ENCODE data around the gene PRUNE2.
"Not testable (repeated sequence)": the region's sequence is repeated elsewhere in the genome, so short reads cannot be mapped to it uniquely, and the experiment has no call there.

Gene PRUNE2, protein sequence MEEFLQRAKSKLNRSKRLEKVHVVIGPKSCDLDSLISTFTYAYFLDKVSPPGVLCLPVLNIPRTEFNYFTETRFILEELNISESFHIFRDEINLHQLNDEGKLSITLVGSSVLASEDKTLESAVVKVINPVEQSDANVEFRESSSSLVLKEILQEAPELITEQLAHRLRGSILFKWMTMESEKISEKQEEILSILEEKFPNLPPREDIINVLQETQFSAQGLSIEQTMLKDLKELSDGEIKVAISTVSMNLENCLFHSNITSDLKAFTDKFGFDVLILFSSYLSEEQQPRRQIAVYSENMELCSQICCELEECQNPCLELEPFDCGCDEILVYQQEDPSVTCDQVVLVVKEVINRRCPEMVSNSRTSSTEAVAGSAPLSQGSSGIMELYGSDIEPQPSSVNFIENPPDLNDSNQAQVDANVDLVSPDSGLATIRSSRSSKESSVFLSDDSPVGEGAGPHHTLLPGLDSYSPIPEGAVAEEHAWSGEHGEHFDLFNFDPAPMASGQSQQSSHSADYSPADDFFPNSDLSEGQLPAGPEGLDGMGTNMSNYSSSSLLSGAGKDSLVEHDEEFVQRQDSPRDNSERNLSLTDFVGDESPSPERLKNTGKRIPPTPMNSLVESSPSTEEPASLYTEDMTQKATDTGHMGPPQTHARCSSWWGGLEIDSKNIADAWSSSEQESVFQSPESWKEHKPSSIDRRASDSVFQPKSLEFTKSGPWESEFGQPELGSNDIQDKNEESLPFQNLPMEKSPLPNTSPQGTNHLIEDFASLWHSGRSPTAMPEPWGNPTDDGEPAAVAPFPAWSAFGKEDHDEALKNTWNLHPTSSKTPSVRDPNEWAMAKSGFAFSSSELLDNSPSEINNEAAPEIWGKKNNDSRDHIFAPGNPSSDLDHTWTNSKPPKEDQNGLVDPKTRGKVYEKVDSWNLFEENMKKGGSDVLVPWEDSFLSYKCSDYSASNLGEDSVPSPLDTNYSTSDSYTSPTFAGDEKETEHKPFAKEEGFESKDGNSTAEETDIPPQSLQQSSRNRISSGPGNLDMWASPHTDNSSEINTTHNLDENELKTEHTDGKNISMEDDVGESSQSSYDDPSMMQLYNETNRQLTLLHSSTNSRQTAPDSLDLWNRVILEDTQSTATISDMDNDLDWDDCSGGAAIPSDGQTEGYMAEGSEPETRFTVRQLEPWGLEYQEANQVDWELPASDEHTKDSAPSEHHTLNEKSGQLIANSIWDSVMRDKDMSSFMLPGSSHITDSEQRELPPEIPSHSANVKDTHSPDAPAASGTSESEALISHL (N-terminal part only)

DNA sequence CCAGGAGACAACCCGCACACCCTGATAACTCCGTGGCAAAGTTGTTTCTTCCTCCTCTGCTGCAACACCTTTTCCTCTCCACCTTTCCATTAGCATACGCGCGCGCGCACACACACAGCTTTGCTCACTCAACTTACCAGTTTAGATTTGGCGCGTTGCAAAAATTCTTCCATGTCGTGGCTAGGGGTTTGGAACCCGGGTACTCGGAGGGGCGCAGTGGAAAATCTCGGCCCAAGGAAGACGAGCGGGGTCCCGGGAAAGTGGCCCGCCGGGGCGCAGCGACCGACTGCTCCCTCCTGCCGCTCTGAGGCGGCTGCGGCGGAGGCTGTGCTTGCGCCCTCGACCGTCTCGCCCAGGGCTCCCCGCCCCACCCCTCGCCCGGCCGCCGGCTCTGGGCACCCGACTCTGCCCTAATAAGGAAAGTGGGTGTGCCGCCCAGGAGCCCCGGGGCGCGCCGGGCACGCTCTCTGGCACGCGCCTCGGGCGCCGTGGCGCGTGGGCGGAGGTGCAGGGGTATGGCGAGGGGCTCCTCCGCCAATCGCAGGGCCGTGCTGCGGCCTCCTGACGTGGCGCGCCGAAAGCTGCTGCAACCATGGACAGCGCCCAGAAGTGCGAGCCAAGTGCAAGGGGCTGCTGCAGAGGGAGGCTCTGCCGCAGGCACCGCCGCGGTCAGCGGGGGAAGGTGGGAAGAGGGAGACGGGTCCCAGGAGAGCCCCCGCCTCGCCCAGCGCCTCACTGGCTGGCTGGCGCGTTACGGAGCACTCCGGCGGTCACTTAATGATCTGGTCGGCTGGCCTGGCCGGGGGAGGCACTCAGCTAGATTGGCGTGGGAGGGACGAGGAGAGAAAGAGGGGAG, at the start of gene PRUNE2:
Gene PRUNE2 (minus strand): TSS at position 324 of the 856 bp plus-strand sequence. CDS start 151 bp downstream, at position 173.
- peak; percentile 17 for DNase-seq

DNA sequence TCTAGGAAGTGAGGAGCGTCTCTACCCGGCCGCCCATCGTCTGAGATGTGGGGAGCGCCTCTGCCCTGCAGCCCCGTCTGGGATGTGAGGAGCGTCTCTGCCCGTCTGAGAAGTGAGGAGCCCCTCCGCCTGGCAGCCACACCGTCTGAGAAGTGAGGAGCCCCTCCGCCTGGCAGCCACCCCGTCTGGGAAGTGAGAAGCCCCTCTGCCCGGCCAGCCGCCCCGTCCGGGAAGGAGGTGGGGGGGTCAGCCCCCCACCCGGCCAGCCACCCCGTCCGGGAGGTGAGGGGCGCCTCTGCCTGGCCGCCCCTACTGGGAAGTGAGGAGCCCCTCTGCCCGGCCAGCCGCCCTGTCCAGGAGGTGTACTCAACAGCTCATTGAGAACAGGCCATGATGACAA, 49.5 kb upstream of the PRUNE2 start:
- not testable (repeated sequence) for DNase-seq

DNA sequence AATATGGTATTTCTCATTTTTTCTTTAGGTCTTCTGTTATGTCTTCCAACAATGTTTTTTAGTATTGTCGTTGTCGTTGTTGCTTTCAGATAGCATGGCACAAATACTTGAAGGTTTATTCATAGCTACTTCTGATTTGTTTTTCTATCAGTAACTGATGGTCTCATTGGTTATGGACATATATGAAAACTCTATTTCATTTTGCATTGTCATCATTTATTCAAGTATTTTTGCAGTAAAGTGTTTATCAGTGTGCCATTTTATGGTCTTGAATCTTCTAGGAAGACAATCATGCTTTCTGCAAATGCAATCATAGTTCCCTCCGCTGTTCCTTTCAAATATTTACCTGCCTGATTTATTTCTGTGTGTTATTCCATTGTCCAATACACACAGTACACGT, 44.0 kb upstream of the PRUNE2 start:
- no peak for DNase-seq

DNA sequence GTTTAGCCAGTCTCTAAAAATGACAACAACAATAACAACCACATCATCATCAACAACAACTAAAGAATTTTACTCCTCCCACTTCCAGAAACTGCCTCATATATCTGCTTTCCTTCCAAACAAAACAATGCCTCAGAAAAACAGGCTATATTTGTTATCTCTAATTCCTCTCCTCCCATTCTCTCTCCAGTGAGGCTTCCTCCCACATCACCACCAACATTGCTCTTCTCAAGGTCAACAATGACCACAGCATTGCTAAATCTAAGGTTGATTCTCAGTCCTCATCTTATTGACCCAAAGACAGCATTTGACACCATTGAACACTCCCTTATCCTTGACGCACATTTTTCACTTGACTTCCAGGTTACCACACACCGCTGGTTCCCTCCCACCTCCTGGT, 38.1 kb upstream of the PRUNE2 start:
- no peak for DNase-seq

DNA sequence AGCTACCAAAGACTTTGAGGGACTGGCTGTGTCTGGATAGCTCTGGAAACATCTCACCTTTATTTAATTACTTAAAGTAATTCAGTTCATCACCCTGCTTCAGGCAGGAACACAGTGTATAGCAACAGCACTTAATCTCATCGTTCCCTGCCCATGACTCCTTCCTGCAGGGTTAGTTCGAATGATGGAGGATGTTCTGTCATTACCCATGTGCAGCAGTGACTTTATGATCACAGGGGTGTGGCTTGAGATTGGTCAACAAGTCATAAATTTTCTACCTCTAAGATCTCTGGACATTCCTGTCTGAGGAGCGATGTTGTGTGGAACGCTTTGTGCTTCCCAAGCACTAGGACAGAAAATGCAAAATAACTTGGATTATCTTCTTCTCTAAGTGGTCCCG, 37.1 kb upstream of the PRUNE2 start:
- no peak for DNase-seq

DNA sequence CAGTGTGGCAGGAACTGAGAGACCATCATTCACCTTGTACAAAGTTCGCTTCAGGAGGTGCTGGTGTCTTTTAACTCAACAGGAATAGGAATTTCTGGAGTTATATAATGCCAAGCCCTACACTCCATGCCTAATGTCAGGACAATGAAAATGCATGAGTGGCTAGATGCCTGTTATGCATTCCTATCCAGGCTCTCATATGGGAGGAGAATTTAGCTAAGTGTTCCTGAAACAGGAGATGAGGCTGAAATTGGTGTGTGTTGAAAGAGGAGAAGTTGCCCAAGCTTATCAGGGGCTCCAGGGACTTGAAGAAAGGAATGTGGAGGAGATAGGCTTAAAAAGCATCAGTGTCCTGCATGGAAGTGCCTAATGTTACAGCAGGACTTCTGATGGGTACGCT, 26.8 kb upstream of the PRUNE2 start:
- no peak for DNase-seq

DNA sequence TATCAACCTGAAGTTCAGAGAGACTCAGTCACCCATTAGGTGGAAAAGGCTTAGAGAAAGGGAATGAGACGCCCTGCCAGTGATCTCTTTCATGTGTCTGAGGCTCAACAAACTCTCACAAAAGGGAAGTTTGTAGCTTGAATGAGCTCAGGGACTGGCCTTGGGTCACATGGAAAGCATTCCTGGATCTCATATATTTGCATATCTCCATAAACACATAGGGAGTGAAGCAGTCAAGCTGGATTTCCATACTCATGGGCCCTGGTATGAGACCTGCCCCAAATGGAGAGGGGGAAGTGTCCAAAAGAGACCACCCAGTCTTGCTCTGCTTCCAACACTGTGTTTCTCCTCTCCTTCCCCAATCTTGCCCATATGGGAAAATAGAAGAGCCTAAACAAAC, 26.4 kb upstream of the PRUNE2 start:
- DNase-seq: no peak

DNA sequence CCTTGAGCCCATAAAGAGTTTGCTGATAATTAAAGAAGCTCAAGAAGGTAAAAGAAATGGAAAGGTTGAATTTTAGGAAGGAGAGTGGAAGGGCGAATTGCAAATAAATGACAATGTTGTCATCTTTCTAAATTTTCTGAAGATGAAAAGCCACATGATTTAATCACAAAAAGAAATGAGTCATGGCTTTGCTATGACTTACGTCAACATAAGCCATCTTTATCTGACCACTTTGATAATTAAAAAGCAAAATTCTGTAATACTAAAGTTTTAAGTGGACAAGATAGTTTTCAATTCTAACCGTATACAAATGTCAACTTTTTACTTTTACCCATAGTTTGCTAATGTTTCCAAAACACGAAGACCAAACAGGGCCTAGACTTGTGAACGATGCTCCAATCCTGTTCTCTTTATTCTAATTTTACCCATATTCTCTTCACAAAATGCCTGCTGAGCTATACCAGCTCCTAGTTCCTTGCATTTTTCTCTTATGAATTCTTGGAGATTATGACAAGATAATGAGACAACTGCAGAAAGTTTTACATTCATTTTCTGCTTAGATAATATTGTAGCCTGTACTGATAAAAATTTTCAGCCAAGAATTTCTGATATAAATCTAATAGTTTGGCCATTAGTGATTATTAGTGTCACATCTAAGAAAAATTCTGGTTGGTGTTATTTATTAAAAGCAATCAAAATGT, 21.8 kb upstream of the PRUNE2 start:
- DNase-seq: no peak

DNA sequence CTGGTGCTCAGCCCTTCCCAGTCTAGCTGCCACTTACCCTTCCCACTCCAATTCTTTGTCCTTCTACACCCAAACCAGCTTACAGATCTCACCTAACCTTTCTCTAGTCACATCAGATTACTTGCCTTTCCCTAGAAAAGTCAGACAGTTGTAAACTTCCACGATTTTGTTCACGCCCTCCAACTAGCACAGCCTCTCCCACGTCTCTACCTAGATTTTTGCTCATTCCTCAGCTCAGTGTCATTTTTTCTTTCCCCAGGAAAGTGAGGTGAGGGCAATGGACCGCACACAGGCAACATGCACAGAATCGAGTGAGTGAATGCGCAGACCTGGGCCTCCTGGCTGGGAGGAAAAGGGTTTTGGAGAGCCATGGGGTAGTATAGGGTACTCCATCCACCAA, 20.9 kb upstream of the PRUNE2 start:
- no peak for DNase-seq

DNA sequence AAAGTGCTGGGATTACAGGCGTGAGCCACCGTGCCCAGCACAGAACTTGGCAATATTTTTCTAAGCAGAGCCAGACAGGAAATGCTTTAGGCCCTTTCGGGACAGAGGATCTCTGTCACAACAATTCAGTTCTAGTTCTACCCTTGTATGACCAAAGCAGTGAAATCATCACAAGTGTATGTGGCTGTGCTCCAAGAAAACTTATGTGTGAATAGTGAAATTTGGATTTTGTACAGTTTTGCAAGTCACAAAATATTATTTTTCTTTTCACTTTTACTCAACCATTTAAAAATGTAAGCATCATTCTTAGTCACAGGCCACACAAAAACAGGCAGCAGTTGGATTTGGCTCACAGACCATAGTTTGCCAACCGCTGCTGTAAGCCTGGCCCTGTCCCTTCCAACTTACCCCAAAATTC, 20.4 kb upstream of the PRUNE2 start:
- DNase-seq: no peak

DNA sequence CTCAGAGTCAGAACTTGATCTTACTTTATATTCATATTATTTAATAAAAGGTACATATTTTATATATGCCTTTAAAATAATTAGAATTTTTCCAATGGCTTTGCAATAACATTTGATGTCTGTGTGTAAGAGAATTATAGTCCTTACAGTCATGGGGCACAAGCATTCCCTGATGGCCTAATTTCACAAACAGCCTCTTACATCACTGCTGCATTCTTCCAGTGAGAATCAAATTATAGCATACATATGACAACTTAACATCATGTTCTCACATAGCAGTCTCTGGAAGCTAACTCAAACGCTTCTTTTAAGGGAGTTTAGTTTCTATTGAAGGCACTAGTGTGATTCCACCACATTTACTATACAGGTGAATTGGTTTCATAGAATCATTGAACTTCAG, 15.3 kb upstream of the PRUNE2 start:
- no peak for DNase-seq

DNA sequence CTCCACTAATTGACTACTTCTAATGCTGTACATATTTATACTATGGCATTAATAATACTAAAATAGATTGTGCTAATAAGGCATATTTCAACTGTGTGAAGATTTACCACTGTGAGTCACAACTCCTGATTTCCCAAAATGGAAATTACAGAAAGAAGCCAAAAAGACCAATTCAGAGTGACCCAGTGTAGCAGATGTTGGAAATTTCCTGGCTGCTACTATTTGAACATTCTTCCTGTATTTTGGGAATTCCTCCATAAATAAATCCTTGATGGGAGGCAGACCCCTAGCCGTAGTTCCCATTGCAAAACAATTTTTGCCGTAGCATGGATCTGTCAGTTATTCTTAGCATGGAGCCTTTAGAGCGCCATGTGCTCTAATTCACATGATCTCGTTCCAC, 11.4 kb upstream of the PRUNE2 start:
- DNase-seq: no peak

DNA sequence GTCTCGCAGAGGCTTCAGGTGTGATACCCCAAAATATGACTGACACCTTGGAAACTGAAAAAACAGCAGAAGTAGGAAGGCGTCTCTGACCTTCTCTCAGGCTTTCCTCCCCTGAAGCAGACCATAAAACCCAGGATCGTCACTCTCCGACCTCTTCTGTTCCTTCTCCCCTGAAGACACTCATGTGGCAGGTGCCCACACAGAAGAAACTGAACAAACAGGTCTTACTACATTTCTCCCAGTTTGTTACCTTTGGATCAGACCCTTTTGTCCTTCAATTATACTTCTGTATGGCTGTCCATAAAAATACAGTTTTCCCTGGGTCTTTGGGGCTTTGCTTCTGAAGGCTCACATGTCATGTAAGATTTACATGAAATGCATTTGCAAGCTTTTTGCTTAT, 10.3 kb upstream of the PRUNE2 start:
- no peak for DNase-seq

DNA sequence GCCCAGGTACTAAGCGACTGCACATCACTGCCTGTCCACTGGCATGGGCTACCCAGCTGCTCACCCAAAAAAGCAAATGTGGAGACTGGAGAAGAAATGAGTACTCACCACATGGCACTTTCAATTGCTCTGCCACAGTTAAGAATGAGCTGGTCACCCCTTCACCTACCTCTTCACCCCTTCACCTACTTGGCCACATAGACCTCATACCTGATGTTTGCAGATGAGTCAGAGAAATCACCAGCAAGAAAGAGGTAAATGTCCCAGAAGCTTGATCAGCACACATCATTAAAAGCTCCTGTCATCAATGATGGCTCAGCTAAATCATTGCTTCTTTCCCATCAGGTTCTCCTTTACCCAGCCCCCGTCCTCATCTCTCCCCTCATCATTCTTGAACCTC, 7.6 kb upstream of the PRUNE2 start:
- no peak for DNase-seq

DNA sequence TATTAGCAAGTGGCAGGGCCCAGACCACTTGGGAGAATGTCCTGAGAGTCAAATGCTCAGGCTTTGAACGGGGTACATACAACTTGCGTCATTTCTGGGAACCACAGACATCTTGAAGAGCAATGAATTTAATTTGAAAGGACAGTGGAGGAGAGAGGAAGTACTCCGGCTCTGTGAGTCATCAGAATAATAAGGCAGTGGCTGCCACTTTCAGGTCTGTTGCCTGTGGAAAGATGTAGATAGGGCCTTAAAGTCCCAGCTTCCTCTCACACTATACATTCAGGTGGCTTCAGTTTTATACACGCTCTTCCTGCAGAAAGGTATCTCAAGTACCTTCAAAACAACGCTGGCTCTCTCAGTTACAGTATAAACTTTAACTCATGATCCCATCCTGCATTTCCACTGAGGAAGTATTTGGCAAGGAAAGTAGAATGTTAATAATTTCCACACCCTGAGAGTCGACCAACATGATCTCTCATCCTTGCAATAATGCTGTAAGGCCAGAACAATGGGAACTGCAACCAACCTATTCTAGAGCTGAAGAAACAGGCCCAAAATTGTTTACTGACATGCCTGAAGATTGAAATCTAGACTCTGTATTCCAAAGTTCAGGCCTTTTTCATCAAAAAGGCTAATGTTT, 6.8 kb upstream of the PRUNE2 start:
- DNase-seq: no peak

DNA sequence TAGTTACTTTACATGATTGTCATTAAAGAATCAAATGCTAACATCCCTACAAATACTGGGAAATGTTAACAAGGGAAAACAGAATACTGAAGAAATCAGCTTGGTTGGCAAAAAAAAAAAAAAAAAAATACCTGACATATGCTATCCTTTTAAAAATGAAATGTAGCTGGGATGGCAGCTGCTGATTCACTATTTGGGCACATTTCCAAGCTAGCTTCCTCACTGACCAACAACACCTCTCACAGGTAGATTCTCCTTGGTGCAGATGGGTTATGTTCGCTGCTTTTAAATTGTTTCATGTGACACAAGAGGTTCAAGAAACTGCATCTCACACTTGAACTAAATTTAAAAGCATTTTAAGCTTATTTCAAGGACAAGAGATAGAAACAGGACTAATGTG, 6.1 kb upstream of the PRUNE2 start:
- DNase-seq: no peak

DNA sequence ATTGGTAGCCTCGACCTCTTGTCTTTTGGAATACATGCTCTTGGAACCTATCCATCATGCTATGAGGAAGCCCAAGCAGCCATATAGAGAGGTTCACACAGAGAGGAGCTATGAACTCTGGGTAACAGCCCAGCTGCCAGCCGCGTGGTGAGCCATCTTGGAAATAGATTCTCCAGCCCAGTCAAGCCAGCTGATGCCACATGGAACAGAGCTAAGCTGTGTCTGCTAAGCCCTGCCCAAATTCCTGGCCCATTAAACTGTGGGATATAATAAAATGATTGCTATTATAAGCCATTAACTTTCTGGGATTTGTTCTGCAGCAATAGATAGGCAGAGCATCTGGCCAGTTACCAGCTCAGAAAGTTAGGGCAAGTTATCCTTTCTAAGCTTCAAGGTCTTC, 4.9 kb upstream of the PRUNE2 start:
- DNase-seq: no peak

DNA sequence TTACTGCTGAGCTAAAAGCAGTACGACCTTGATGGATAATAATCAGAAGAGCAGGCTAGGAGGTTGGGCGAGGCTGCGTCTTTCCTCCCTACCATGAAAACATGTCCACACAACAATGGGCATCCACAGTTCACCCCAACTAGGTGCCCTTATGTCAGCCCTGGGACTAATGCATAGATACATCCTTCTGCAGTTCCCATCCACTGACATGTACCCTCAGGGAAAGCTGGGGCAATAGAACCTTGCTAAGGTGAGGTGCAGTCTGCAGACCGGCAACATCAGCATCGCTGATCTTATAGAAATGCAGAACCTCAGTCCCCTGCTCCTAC, 697 bp upstream of the PRUNE2 start:
- no peak for DNase-seq

DNA sequence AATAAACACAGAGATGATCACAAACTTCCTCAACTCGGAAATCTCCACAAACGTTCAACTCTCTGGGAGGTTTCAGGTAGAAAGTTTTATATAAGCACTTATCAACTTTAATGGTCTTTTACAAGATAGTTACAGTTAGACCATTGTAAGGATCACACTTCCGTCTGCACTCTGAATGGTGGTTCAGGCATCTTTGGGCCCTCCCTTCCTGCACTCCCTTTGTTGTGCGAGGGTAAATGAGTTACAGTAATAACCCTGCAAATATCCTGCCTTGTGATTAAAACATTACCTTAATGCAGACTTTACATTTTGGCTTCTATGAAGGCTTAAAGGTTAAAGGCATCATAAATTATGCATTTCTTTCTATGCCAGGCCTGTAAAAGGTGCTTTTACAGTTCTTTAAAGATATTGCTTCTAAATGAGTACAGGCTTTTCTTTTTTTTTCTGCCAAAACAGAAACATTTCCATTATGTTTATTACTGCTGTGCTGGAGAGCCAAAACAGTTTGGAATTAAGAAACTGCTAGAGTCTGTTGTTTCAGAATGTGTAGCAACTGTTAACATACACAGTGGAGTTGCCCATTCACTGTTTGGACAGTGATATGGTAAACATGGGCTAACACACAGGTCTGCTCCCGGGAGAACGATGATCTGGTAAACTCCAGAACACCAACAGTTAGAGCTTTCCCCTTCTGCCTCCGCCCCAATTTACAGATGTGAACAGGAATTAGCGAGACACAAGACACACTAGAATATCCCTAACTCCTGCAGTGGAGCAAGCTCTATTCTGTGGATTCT, 1.1 kb downstream of the PRUNE2 start:
- DNase-seq: no peak

DNA sequence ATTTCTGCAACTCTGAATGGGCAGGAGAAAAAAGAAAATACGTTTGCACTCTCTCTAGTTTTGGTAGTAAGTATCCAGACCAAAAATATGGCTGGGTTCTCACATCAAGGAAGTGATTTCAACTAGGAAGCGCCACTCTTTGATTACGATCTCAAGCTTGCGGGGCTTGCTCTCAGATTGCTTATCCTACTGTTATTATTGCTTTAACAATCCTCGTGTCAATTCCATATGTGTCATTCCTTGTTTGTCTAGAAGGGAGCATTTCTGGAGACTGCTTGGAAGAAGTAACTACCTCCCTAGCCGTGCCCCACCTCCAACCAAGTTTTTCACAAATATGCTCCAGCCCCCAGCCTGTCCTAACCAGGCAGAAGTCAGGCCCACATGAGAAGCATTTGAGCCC, 3.5 kb downstream of the PRUNE2 start:
- no peak for DNase-seq
